ENCODE measurements around the gene KCTD7.
A peak's percentile ranks its signal among the peaks of the same experiment; 100 is the strongest.
"Not testable (repeated sequence)": the region's sequence is repeated elsewhere in the genome, so short reads cannot be mapped to it uniquely, and the experiment has no call there.

The KCTD7 gene

DNA sequence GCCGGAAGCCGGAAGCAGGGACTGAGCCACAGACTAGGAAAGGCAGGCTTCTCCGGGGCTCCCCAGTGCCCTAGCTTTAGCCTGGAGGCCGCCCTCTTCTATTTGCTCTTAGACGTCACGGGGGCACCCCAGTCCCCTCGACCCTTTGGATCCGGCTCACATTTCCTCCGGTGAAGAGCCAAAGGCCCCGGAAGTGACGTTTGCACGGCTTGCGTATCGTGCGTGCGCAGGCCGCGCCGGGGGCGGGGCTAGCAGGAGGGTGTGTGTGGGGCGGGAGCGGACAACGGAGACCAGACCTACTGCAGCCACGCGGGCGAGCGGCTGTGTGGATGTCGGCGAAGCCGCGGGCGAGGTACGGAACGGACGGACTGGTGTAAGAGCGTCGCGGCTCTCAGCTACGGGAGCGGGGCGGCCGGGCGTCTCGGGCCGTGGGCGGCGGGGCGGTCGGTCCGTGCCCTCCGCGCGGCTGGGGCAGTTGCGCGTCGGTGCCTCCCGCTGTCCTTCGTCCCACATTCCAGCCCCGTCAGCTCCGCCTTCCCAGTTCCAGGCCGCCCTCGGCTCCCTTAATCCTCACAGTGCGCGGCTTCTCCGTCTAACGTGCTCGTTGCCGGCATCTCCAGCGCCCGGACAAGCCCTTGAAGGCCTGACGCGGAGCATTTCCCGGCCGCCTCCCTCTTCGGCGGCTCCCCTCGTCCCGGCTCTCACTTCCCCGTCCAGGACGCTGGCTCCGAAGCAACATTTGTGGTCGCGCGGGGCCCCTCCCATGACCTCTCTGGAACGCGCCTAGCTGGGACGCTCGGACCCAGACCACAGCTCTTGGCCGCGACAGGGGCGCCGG lies 25.8 kb downstream of the KCTD7 start:
- DNase-seq, result peak; percentile 98

GRCh38 chr7:66655113-66655806 lies 26.6 kb downstream of the KCTD7 start:
- not testable (repeated sequence) for DNase-seq

DNA sequence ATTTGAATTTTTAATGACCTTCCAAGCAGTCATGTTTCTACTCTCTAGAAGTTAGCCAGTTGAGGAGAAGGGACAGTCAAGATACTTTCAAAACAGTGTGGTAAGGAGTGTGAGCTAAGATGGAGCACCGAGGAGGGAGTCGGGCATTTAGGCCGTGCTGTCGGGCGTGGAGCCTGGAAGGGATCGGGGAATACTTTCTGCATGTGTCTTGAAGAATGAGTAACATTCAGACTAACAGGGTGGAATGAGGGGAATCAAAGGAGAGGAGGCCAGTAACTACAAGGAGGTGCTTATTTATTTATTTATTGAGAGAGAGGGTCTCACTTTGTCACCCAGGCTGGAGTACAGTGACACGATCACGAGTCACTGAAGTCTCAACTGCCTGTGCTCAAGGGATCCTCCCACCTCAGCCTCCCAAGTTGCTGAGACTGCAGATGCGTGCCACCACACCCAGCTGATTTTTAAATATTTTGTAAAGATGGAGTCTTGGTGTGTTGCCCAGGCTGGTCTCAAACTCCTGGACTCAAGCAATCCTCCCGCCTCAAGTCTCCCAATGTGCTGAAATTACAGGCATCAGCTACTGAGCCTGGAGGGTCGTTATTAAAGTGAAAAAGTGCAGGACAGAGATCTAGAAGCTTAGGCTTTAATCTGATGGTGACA lies 27.3 kb downstream of the KCTD7 start:
- not testable (repeated sequence) for DNase-seq

GRCh38 chr7:66657798-66658197 lies 29.1 kb downstream of the KCTD7 start:
- no peak for DNase-seq

GRCh38 chr7:66662646-66663264 lies 34.1 kb downstream of the KCTD7 start:
- DNase-seq, result no peak

DNA sequence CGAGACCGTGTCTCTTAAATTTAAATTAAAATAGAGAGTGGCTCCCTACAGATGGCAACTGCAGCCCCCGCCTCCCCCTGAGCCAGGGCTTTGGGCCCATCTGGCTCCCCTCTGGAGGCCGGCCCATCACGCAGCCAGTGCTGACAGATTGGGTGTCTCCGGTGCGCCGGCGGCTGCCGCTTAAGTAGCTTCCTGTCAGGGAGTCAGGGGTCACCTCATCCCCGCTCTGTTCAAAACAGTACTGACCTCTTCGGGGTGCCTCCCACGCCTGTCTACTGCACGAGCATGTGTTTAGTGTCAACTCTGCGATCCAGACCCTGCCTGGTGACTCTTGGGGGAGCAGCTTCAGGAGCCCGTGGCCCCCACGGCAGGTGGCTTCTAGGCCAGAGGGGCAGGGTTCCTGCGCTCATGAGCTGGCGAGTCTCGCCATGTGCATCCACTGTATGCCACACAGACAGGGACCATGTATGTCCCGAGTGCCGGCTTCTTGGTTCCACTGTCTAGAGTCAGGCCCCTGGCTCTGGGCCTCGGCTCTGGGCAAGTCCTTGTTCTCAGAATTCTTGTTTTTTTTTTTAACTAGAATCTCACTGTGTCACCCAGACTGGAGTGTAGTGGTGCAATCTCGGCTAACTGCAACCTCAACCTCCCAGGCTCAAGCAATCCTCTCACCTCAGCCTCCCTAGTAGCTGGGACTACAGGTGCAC lies 36.1 kb downstream of the KCTD7 start:
- no peak for DNase-seq

- no peak for DNase-seq
Measured at GRCh38 chr7:66666313-66666952, 37.8 kb downstream of the KCTD7 start.

DNA sequence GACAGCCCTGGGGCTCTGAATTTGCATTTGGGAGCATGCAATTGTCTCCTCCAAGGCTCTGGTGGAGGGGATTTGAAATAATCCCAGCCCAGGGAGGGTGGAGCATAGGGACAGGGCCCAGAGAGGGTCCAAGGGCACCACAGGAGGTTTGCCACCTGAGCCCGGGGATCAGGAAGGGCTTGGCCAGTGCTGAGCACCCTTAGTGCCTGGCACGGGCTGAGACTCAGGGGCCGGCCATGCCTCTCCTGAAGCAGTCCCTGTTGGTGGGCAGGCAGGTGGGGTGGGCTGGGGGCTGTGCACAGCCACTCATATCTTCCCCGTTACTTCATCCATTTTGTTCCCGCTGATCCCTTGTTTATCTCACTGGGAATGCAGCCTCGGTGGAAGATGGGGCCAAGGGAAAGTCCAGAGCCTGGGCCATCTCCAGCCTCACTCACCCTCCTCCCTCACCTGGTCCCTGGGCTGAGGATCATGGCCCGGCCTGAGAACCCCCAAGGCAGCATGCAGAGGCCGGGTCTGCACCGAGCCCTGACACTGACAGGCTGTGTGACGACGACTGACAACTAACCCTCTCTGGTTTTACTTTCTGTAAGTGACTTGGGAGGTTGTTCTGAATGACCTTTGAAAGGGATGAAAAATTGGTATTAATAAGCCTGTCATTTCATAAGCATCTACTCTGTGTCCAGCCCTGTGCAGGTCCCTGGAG lies 38.5 kb downstream of the KCTD7 start:
- no peak for DNase-seq

DNA sequence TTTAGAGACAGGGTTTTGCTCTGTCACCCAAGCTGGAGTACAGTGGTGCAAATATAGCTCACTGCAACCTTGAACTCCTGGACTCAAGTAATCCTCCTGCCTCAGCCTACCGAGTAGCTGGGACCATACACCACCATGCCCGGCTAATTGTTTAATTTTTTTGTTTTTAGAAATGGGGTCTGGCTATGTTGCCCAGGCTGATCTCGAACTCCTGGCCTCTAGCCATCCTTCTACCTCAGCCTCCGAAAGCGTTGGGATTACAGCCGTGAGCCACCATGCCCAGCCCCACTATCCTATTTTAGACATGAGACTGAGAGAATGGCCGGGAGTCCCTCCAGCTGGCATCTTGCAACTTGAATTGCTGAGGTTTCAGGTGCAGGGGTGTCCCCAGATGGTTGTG lies 39.4 kb downstream of the KCTD7 start:
- DNase-seq, result no peak

DNA sequence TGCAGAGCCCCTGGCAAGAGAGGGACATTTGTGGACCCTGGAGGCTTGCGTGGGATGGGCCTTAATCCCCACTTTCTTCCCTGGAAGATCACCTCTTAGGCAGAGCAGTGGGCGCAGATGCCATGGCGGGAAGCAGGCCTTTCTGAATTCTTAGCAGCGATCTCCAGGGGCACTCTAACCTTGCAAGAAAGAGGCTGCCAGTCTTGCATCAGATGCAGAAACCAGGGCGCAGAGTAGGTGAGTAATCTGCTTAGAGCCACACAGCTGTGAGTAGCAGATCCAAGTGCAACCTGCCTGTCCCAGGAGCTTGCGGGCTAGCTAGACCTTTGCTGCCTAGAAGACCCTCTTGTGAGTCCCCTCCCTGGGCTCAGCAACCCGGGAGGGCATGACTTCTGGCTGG lies 40.0 kb downstream of the KCTD7 start:
- DNase-seq, result no peak

DNA sequence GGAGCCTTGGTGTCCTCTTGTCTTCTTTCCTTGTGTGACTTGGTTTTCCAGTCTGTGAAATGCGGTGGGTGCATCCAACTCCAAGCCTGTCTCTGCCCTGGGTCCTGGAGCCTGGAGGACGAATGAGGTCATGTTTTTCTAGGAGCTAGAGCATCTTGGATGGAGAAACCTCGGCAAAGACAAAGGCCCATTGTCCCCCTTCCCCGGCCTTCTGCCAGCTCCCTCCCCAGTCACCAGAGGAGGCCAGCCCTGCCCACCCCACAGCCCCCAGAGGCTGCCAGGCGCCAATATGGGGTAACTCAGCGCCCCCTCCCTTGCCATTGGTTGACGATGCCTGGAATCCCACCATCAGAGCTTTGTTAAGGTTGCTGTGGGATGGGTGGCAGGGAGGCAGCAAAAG lies 40.4 kb downstream of the KCTD7 start:
- no peak for DNase-seq

DNA sequence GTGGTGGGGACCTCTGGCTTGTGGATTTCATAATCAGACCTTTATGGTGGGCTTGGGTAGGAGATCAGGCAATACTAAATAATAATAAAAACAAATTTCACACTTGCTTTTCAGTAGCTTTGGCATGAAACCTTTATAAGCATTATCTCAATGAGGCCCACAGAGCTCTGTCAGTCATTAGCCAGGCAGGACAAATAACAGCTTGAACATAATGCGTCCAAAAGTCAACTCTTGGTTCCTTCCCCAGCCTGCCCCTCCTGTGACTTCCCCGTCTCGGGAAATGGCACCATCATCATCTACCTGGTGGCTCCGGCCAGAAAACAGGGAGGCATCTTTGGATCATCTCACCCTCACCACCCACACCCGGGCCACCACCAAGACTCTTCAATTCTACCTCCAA lies 40.8 kb downstream of the KCTD7 start:
- no peak for DNase-seq

- no peak for DNase-seq
Measured at GRCh38 chr7:66671034-66671433, 42.4 kb downstream of the KCTD7 start.

DNA sequence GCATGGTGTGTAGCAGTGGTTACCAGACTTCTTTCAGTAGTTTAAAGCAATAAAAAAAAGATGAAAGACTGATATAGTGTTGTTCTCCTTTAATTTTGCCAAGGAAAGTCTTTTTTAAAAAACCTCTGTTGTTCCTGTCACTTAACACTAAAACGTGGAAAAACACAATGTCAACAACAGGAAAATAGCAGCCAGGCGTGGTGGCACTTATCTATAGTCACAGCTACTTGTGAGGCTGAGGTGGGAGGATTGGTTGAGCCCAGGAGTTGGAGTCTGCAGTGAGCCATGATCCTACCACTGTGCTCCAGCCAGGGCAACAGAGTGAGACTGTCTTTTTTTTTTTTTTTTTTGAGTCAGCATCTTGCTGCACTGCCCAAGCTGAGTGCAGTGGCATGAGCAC lies 42.8 kb downstream of the KCTD7 start:
- DNase-seq, result not testable (repeated sequence)

GRCh38 chr7:66672432-66673123 lies 43.9 kb downstream of the KCTD7 start:
- DNase-seq, result not testable (repeated sequence)

- DNase-seq, result not testable (repeated sequence)
Measured at GRCh38 chr7:66673124-66673640, 44.5 kb downstream of the KCTD7 start.

GRCh38 chr7:66679633-66680244 lies 51.1 kb downstream of the KCTD7 start:
- no peak for DNase-seq

GRCh38 chr7:66681491-66682349 lies 53.0 kb downstream of the KCTD7 start:
- peak; percentile 95 for DNase-seq

Data from CD4-positive, alpha-beta T cell treated with Interleukin-17A for 1 hour (primary cell).